NT2/D1 (cell line): Measurements from ENCODE around the gene ARHGAP24.

Experiments used
- SUZ12 ChIP-seq: IDR thresholded peaks from 2 replicates; pipeline ENCODE4 v1.6.1; 2011; ENCODE audit not compliant: insufficient read length, insufficient read depth; ENCODE audit errors: extremely low read depth
- YY1 ChIP-seq: IDR thresholded peaks from 2 replicates; pipeline ENCODE4 v1.6.1; 2011; ENCODE audit not compliant: insufficient read length, insufficient read depth
- ZNF274 ChIP-seq: IDR thresholded peaks from 2 replicates; pipeline ENCODE4 v1.6.1; 2011; ENCODE audit warnings: mild to moderate bottlenecking, low read depth, low read length

GRCh38 chr4:85932500-85933290 lies 457.7 kb downstream of the ARHGAP24 start:
- TF ChIP-seq YY1 = no peak
- no peak for TF ChIP-seq SUZ12
- no peak for TF ChIP-seq ZNF274
